HEK293 (cell line): Measurements from ENCODE around the gene ROBO1.

ENCODE experiments used
- MYNN ChIP-seq: fragments of 450-650 bp; formaldehyde crosslinking; IDR thresholded peaks from 2 replicates; pipeline ENCODE4 v1.5.1; 2016; ENCODE audit warnings: missing biosample characterization, missing genetic modification characterization, borderline replicate concordance
- REST ChIP-seq: fragments of 450-650 bp; formaldehyde crosslinking; IDR thresholded peaks from 2 replicates; pipeline ENCODE4 v1.5.1; 2016; ENCODE audit warnings: missing biosample characterization, missing genetic modification characterization
- SP3 ChIP-seq: fragments of 450-650 bp; formaldehyde crosslinking; IDR thresholded peaks from 2 replicates; pipeline ENCODE4 v1.5.1; 2016; ENCODE audit warnings: missing biosample characterization, missing genetic modification characterization
- WT1 ChIP-seq: fragments of 450-650 bp; formaldehyde crosslinking; IDR thresholded peaks from 2 replicates; pipeline ENCODE4 v1.5.1; 2016; ENCODE audit warnings: missing biosample characterization, missing genetic modification characterization
- ZNF146 ChIP-seq: fragments of 450-650 bp; formaldehyde crosslinking; IDR thresholded peaks from 2 replicates; pipeline ENCODE4 v1.5.1; 2016; ENCODE audit warnings: missing biosample characterization, missing genetic modification characterization
- ZNF274 ChIP-seq, 2 experiments: fragments of 200-500 bp in 1 of 2; fragments of 450-650 bp in 1 of 2; sonication (Bioruptor generic) in 1 of 2; formaldehyde crosslinking in 1 of 2; IDR thresholded peaks; 2 replicates each; pipeline versions ENCODE4 v1.5.1 to v1.6.1; 2014 to 2016; ENCODE audit warnings: borderline replicate concordance in 1 of 2, inconsistent platforms in 1 of 2, low read length in 1 of 2, missing biosample characterization in 1 of 2, missing genetic modification characterization in 1 of 2
- ZNF311 ChIP-seq: fragments of 450-650 bp; formaldehyde crosslinking; IDR thresholded peaks from 2 replicates; pipeline ENCODE4 v1.5.1; 2017; ENCODE audit warnings: missing biosample characterization, missing genetic modification characterization, borderline replicate concordance
- ZNF433 ChIP-seq: fragments of 450-650 bp; formaldehyde crosslinking; IDR thresholded peaks from 2 replicates; pipeline ENCODE4 v1.5.1; 2016; ENCODE audit warnings: missing biosample characterization, missing genetic modification characterization, low read depth
- ZNF585B ChIP-seq: fragments of 450-650 bp; formaldehyde crosslinking; IDR thresholded peaks from 2 replicates; pipeline ENCODE4 v1.5.1; 2016; ENCODE audit warnings: missing biosample characterization, missing genetic modification characterization
- ZNF660 ChIP-seq: fragments of 450-650 bp; IDR thresholded peaks from 2 replicates; pipeline ENCODE4 v1.5.1; 2018; ENCODE audit warnings: missing biosample characterization, mild to moderate bottlenecking, missing genetic modification characterization
- ZNF692 ChIP-seq: fragments of 450-650 bp; formaldehyde crosslinking; IDR thresholded peaks from 2 replicates; pipeline ENCODE4 v1.5.1; 2016; ENCODE audit warnings: missing biosample characterization, missing genetic modification characterization
- TF ChIP-seq, protein P1 (sequence below): fragments of 450-650 bp; formaldehyde crosslinking; IDR thresholded peaks from 2 replicates; pipeline ENCODE4 v1.5.1; 2016; ENCODE audit warnings: missing biosample characterization, missing genetic modification characterization
- TF ChIP-seq, protein P2 (sequence below): fragments of 450-650 bp; formaldehyde crosslinking; IDR thresholded peaks from 2 replicates; pipeline ENCODE4 v1.5.1; 2016; ENCODE audit warnings: missing biosample characterization, missing genetic modification characterization
- TF ChIP-seq, protein P3 (sequence below): fragments of 450-650 bp; formaldehyde crosslinking; IDR thresholded peaks from 2 replicates; pipeline ENCODE4 v1.5.1; 2016; ENCODE audit warnings: missing biosample characterization, missing genetic modification characterization, borderline replicate concordance

DNA sequence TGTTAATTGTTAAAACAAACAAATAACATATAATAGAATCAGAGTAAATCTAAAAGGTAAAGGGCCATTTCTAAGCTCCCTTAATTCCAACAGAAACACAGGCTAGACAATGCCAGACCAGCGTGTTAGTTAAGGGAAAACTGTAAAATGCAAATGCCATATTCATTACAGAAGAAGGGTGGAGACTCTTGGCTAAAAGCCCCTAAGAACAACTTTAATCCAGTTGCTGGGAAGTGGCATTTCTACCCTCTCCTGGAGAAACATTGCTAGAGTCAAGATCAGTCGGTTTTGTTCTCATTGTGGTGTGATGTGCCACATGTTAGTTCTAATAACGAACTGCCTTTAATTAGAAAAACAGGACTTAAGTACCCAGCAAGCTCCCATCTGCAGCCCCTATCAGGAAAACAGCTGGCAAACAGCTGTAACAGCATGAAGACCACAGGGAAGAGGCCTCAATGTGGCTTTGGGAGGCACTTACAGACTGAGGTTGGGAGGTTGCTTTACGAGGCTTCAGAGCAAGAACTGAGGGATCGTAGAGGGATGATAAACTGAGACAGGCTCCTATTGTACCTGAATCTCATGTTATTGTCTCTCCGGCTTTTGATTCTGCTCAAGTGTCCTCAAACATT is 1134.8 kb downstream of the ROBO1 start:
- TF ChIP-seq ZNF433 (tag by site-specific recombination) (no peak), ZNF274 (IDR thresholded peaks at IDR 0.05; ENCODE audit: low read length) (no peak), ZNF274 (tag by site-specific recombination; IDR thresholded peaks at IDR 0.05; ENCODE audit: borderline replicate concordance) (no peak), ZNF146 (tag by site-specific recombination) (no peak), WT1 (tag by site-specific recombination) (no peak), REST (no peak), ZNF311 (tag by site-specific recombination) (no peak), ZNF660 (tag by site-specific recombination) (no peak), SP3 (no peak), ZNF585B (tag by site-specific recombination) (no peak), ZNF692 (tag by site-specific recombination) (no peak), MYNN (tag by site-specific recombination) (no peak)
- TF ChIP-seq, protein P1, sequence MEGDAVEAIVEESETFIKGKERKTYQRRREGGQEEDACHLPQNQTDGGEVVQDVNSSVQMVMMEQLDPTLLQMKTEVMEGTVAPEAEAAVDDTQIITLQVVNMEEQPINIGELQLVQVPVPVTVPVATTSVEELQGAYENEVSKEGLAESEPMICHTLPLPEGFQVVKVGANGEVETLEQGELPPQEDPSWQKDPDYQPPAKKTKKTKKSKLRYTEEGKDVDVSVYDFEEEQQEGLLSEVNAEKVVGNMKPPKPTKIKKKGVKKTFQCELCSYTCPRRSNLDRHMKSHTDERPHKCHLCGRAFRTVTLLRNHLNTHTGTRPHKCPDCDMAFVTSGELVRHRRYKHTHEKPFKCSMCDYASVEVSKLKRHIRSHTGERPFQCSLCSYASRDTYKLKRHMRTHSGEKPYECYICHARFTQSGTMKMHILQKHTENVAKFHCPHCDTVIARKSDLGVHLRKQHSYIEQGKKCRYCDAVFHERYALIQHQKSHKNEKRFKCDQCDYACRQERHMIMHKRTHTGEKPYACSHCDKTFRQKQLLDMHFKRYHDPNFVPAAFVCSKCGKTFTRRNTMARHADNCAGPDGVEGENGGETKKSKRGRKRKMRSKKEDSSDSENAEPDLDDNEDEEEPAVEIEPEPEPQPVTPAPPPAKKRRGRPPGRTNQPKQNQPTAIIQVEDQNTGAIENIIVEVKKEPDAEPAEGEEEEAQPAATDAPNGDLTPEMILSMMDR (tag by site-specific recombination), result no peak
- TF ChIP-seq, protein P2, sequence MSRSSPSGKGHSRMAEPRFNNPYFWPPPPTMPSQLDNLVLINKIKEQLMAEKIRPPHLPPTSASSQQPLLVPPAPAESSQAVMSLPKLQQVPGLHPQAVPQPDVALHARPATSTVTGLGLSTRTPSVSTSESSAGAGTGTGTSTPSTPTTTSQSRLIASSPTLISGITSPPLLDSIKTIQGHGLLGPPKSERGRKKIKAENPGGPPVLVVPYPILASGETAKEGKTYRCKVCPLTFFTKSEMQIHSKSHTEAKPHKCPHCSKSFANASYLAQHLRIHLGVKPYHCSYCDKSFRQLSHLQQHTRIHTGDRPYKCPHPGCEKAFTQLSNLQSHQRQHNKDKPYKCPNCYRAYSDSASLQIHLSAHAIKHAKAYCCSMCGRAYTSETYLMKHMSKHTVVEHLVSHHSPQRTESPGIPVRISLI (tag by site-specific recombination), result no peak
- TF ChIP-seq, protein P3, sequence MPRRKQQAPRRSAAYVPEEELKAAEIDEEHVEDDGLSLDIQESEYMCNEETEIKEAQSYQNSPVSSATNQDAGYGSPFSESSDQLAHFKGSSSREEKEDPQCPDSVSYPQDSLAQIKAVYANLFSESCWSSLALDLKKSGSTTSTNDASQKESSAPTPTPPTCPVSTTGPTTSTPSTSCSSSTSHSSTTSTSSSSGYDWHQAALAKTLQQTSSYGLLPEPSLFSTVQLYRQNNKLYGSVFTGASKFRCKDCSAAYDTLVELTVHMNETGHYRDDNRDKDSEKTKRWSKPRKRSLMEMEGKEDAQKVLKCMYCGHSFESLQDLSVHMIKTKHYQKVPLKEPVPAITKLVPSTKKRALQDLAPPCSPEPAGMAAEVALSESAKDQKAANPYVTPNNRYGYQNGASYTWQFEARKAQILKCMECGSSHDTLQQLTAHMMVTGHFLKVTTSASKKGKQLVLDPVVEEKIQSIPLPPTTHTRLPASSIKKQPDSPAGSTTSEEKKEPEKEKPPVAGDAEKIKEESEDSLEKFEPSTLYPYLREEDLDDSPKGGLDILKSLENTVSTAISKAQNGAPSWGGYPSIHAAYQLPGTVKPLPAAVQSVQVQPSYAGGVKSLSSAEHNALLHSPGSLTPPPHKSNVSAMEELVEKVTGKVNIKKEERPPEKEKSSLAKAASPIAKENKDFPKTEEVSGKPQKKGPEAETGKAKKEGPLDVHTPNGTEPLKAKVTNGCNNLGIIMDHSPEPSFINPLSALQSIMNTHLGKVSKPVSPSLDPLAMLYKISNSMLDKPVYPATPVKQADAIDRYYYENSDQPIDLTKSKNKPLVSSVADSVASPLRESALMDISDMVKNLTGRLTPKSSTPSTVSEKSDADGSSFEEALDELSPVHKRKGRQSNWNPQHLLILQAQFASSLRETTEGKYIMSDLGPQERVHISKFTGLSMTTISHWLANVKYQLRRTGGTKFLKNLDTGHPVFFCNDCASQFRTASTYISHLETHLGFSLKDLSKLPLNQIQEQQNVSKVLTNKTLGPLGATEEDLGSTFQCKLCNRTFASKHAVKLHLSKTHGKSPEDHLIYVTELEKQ (tag by site-specific recombination), result no peak
